Stimulated activated CD4-positive, alpha-beta T cell treated with anti-CD3 and anti-CD28 coated beads, TNF-alpha, amount 100 ng/mL, for 1 hour (primary cell): ENCODE measurements around the gene ZCCHC2.

Source experiments
- DNase-seq, 3 donors: peaks; one replicate each; pipeline ENCODE4 v3.0.0-alpha.2; 2020; ENCODE audit warnings: low read depth in 3 of 3, low spot score in 1 of 3

ZCCHC2 gene

DNA sequence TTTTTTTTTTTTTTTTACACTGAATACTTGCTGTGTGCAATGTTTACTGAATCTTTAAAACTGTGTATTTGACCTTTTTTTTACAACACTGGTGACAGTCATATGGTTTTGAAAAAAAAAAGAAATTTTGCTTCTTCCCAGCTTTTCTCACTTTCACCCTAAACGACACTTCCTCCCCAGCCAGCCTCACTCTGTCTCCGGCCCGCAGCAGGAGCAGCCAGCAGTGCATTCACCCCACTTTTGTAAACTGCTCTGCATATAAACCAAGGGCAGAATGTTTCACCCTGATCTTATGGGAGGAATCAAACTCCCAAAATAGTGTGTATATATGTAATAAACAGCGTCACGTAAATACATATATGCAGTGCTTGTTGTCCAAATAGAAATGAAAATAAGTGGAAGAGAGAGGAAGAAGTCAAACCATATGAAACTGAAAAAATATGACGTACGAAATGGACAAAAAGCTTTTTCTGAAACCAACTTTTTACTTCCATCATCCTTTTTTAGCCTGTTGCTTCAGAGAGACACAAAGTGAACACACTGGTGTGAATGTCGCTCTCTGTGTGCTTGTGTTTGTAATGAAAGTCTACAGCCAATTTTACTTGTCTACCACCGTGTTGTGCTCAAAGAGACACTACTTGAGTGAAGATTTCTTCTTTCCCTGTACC is 54.2 kb downstream of the ZCCHC2 start:
- no peak for DNase-seq

DNA sequence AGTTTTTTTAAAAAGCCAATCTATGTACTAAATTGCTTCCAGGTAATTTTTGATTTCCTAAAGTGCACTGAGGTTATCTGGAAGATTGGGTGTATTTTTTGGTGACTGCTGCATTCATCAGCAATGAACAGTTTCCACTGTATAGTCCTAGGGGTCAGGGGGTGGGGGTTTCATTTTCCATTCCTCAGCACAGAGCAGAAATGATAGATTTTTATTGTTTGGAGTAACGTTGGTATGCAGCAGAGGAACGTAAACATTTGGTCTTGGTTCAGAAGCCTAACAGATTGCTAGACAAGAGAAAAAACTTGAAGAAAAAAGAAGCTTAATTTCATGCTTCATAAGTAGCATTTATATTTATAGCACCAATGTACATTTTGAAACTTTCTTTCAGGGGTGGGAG is 54.9 kb downstream of the ZCCHC2 start:
- DNase-seq = no peak

DNA sequence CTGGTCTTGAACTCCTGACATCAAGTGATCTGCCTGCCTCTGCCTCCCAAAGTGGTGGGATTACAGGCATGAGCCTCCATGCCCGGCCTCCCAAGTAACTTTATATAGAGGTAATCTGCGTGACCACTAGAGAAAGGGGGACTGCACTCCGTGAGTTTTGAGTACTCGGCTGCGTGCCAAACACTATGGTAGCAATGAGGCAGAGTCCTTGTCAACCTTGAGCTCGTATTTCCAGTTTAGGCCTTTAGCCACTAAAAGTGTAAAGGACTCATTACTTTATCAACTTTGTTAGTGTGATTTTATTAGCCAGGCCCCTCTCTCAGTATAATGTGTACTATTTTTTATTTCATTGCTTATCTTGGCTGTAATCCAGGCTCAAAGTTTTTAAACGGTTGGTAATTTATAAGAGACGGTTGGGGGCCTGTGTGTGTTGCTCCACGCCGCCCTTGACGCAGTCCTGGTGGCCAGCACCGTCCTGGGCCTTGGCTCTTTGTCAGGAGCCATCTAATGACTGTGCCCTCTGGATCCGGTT is 56.2 kb downstream of the ZCCHC2 start:
- DNase-seq = no peak

DNA sequence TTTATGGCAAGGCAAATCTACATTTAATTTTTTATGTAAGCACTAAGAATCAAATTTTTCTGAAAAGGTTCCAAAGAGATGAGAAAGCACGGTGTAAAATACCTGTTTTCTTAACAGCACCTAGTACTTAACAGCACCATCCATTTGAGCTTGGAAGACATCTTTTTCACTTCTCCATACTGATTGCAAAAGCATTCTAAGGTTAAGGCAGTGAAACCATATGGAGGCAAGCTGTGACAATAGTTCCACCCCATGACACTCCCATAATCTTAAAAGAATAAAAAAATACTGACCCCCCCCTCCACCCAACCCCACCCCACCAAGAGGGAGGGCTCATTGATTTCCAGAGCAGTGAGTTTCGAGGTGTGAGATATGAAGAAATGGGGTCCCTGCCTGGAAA is 60.6 kb downstream of the ZCCHC2 start:
- no peak for DNase-seq

DNA sequence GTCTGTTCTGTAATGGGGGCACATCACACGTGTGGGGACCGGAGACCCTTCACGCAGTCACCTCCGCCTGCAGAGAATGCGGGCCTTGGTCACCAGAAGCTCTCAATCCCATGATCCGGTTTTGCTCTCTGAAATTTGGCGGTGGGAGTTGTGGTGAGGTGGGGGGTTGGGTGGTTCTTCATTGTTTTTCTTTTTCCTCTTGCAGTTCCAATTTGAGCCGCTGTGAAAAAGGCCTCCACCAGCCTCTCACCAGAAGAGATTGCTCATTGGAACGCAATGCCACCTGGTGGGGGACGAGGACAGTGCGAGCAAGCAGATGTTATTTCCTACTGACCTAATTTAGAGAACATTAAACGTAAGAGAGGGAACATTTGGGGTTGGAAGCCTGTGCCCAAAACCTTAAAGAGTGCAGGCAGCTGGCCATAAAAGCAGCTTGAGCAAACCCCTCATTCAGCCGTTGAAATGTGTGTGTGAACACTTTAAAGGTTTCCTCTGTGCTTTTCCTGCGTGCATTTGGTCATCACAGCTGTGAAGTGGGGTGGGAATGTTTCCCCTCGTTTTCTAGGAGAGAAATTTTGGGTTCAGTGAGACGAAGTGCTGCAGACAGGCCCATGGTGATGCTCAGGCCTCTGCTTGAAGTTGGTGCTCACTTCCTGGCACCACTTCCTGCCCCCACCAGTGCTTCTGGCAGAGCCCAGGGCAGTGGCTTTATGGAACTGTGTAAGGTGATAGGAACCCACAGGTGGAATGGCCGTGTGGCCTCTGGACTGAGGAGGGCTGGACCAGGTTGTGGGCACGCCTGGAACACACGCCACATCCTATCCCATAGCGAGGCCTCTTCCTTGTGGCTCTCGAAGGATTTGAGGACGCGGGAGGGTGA is 61.7 kb downstream of the ZCCHC2 start:
- DNase-seq = peak; percentile 55 to 69 (median 60)

DNA sequence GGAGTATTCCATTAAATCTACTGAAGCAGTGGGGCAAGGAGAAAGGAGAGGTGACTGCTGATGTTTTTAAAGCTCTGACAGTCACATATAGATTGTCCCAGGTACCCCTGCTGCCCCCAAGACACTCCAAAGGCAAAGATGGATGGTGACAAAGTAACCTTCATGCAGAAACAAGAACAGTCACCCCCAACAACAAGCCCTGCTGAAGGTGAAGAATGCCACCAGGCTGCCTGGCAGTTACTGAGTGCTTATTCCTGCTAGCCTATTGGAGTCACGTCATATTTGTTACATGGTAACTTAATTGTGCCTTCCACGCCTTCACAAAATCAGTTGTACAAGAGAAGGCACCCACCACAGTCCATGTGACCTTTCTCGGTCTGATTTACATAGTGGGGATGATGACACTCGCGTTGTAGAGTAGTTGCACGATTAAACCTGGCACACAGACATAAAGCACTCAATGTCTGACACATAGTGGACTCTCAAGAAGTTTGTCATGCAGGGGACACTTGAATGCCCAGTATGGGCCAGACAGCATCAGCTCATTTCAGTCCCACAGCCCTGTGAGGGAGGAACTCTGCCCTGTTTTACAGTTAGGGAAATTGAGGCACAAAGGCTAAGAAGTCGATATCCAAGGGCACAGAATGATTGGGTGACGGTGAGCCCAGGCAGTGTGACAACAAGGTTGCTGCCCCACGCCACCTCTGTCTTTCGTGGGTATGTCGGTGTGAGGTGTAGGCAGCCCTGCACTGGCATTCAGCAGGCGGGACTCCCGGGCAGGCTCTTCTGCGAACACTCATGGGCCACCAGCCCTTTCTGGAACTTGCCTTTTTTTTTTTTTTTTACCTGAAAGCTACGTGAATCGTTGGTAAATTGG is 62.7 kb downstream of the ZCCHC2 start:
- peak in 1 of 3 donors; percentile 22 for DNase-seq

DNA sequence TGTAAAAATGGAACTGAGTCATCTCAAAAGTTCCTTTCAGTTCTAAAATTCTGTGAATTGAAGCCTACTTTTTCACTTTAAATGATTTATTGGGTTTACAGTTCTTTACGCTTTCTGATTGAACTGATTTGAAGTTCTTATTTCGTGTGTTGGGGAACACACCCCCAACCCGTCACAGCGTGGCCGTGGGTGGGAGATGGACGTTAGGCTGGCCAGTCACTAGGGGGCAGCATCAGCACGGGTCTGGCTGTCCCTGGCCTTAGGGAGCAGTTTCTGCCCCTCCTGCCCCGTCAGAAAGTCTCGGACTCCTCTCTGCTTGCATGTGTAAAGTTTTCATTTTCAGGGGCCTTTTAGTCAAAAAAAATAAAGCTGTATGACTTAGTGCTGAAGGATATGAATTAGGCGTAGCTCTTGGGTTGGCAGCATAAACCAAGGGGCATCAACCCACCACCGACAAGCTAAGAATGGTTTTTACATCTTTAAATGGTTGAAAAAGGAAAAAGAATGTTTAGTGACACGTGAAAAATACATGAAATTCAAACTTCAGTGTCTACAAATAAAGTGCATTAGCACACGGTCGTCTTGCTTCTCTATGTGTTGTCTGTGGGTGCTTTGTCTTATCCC is 63.4 kb downstream of the ZCCHC2 start:
- DNase-seq = peak in 2 of 3 donors; percentile 16 to 54

DNA sequence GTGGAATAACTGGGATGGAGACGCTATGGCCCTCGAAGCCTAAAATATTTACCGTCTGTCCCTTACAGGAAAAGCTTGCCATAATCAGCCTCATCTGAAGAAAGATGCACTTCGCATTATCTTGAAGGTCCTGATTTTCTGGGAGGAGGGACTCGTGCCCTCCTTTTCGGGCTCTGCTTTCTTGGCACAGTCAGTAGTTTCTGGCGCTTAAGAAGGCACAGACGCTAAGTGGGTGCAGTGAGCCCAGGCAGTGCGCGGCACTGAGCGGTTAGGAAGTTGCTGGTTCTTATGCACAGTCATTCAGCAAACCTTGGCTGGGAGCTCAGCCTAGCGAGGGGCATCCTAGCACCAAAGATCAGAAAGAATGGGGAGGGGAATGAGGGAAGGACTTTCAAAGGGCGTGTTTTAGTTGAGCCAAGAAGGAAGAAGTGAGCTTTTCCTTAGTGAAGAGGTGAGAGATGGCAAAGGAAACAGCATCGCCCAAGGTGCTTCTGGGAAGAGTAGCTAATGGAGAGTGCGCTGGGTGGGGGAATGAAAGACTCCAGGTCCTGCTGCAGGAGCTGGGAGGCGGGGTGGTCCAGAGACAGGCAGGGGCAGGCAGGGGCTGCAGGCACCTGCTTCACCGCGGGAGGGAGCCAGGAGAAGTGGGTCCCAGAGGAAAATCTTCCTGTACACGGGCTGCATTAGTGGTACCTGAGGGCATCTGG is 64.1 kb downstream of the ZCCHC2 start:
- DNase-seq = no peak

DNA sequence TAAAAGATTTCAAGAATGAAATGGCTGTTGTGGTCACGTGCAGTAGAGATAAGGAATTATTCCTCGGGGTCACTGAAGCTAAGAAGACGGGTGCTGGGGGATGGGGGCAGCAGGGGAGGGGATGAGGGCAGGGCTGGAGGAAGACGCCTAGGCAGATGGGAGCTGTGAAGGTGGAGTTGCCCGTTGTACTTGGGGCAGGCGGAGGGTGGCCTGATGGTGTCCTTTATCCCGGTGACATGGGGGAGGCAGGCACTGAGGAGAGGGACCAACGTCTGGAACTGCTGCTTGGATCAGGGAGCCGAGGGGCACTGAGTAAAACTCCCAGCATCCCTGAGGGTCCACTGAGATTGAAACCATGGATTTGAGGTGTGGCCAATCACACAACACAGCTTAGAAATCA is 64.9 kb downstream of the ZCCHC2 start:
- no peak for DNase-seq

DNA sequence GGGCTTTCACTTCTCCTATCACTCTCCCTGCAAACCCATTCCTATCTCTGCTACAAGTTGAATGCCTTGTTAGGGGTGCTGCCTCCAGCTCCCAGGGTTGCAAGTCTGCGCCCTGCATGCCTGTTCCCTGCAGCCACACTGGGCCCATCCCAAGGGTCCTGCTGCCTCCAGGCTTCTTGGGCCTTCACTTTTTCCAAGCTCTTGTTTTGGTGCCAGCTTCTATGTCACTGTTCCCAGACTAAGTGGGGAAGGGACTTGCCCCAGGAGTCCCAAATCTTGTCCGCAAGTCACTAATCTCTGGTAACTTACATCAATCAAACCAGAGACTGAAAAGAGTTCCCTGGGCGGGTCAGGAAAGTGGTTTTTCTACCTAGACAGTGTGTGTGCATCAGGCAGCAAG is 65.4 kb downstream of the ZCCHC2 start:
- no peak for DNase-seq

DNA sequence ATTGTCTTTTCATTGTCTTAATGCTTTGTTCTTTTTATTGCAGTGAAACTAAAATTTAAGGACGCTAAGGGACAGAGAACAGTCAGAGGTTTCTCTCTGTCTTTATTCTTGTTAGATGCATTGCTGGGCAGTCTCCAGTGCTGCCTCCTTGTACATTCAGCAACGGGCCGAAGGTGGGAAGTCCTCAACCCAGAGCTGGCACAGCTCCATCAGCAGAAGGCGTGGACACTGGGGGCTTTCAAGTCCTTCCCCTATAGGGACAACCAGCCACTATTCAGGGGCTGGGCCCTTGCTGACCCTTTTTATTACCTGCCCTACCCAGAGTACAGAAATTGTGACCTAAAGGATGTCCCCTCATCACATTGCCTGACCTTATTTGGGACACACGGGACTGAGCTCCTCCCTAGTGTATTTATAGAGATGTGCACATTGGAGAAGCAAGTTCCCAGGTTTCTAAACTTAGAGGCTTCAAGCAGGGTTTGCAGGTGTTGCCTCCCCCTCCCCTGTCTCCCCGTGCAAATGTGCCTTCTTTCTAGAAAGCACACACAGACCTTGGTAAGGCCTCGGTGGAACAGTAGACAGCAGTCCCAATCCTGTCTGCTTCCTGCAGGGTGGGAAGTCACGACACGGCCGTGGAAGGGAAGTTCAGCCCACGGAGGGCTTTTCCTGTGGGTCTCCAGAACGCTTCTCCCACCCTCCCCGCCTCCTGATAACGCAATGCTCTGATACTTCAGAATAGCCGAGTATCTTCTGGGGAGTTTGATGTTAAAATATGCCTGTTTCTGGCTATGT is 68.2 kb downstream of the ZCCHC2 start:
- DNase-seq = no peak

DNA sequence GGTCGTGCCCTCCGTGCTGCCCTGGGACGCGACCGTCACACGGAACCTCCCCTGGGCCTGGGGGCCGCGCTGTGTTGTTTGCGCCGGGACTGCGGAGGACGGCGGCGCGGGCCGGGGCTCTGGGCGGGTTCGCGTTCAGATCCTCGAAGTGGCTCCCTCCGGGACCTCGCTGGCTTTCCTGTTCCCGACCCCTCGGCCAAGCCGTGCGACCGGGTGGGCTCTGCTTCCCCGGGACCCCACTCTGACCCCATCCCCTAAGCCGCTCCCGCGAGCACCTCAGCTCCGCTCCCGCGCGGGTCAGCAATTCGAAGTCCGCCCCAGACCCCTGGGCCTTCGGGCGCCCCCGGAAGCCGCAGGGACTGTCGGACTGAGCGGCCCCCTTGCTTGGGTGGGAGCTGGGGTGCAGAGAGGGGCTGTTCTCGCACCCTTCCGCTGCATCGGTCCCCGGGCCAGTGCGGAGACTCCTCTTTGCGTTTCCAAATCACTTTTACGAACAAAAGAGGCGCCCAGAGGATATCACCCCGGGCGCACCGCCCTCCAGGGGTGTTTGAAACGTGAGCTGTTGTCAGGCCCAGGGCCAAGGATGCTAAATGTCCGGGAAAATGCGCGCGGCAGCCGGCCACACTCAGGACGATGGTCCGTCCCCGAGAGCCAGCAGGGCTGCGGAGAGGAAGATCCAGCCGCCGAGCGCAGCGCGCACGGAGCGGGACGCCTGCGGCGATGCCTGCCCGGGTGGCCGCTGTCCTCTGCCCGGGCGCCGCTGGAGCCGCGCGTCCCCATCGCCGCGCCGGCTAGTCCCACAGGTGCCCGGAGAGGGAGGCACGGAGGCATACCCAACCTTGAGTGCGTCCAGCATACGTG is 73.5 kb downstream of the ZCCHC2 start:
- DNase-seq = no peak

DNA sequence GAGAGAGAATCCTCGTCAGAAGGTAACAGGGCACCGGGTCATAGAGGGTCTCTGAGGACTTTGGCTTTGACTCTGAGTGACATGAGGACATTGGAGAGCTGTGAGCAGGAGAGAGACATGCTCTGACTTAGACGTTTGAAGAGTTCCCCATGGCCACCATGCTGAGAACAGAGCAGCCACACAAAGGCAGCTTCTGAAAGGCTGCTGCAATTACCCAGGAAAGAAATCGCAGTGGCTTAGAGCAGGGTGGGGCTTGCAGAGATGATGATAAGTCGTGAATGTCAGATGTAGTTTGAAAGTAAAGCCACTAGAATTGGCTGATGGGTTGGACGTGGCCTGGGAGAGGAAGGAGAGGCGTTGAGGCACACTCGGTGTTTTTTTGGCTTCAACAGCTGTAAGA is 79.0 kb downstream of the ZCCHC2 start:
- no peak for DNase-seq

DNA sequence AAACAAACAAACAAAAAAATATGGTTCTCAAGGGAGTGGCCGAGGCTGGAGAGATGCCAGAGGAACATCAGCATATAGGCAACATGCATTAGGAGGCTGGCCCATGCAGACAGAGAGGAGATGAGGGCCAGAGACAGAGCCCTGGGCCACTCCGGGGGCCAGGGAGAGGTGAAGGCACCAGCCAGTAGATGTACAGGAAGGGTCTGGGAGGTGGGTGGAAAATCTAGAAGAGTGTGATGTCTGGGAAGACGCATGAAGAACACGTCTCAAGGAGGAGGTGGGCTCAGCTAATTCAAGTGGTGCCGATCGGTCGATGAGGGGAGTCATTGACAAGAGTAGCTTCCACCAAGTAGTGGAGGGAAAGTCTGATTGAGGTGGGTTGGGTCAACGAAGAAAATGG is 79.9 kb downstream of the ZCCHC2 start:
- DNase-seq = no peak

DNA sequence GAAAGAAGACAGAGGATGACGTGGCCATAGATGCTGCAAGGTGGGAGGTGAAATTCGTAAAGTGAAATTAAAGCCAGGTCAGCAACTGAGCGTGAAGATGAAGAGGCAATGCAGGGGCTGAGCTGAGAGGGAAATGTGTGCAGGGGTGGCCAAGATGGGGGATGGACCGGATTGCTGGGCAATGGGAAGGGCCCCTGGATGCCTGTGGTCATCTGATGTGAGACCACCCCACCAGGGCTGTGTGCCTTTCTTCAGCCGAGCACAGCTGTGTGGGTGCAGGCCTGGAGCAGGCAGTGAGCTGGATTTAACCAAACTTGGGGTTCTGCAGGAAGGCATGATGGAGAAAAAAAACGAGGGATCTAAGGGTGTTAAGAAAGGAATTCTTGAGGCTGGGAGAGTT is 80.4 kb downstream of the ZCCHC2 start:
- DNase-seq = no peak

DNA sequence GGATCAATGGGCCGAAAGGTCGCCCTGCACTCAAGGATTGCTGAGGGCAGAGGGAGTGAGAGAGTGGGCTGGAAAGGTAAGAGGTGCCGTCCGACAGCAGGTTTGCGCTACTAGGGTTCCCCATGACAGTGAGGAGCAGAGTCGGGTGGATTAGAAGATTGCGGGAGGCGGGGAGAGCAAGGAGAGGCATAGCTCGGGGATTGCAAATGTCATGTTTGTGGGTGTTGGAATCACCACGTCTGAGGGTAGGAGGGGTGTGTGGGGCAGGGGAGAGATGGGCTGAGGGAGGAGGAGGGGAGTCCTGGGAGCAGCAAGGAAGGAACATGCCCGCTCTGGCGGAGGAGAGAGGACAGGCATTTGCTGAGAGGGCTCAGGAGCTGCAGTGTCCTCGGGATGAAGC is 81.2 kb downstream of the ZCCHC2 start:
- no peak for DNase-seq

DNA sequence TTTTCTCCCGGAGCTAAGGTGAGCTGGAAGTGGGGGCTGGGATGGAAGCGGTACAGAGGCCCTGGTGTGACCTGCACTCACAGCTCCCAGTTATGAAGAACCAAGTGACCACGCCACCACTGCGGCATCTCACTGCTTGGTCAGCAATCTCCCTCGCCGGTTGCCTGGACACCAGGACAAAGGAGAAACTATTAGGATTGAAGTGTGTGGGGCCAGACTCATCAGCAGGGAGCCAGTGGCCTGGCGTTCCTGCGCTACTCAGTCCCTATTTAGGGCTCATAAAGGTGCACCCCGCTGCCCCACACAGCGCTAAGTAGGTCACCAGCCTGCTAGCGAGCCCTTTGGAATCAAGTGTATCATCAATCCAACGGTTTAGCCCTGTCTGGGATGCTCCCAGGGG is 82.9 kb downstream of the ZCCHC2 start:
- no peak for DNase-seq

DNA sequence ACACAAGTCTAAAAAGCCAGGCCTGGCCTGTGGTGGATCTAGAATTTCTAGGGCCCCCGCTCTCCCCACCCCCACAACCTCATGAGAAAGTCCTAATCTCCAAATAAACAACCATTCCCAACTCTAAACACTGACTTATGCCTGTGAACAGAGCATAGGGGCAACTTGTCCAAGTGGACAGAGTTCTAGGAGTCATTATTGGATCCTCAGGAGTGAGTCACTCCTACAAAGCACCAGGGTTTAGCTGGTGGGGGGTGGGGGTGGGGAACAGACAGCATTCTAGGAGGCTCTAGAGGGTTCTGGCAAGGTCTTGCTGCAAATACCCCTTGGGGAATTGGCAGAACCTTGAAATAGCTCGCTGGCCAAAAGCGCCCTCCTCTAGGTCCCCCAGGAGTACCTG is 83.3 kb downstream of the ZCCHC2 start:
- no peak for DNase-seq

DNA sequence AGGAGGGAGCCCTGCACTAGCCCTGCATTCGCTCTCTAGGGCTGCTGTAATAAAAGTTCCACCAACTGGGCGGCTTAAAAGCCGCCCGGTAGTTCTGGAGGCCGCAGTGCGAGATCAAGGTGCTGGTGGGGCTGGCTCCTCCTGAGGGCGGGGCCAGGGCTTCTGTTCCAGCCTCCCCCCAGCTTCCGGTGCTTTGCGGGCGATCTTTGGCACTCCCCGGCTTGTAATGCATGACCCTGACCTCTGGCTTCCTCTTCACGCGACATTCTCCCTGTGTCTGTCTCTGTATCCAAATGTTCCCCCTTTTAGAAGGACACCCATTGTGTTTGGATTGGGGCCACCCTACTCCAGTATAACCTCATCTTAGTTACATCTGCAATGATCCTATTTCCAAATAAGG is 84.5 kb downstream of the ZCCHC2 start:
- no peak for DNase-seq
